NB4 (cell line): ENCODE results near the gene RPTOR.
"Not testable (repeated sequence)": the region's sequence is repeated elsewhere in the genome, so short reads cannot be mapped to it uniquely, and the experiment has no call there.

Experiments used
- DNase-seq: peaks from one replicate; pipeline ENCODE4 v3.0.0; 2010; ENCODE audit warnings: low read depth
- H3K4me3 ChIP-seq: one replicate; pipeline ENCODE4 v1.5.1; 2011; ENCODE audit warnings: mild to moderate bottlenecking, low read depth, low read length, moderate library complexity
- CTCF ChIP-seq: IDR thresholded peaks from one replicate; pipeline ENCODE4 v1.5.1; 2012; ENCODE audit warnings: low read depth, low read length
- MAX ChIP-seq: IDR thresholded peaks from 2 replicates; pipeline ENCODE4 v1.6.1; 2011; ENCODE audit warnings: low read depth, low read length
- MYC ChIP-seq: IDR thresholded peaks from 2 replicates; pipeline ENCODE4 v1.6.1; 2011; ENCODE audit warnings: low read depth, low read length
- POLR2A ChIP-seq: IDR thresholded peaks from 2 replicates; pipeline ENCODE4 v1.6.1; 2011; ENCODE audit warnings: mild to moderate bottlenecking; ENCODE audit not compliant: insufficient read length; ENCODE audit errors: extremely low read depth

RPTOR gene

GRCh38 chr17:80738020-80738808 lies 193.6 kb downstream of the RPTOR start:
- TF ChIP-seq MYC (no peak), MAX (peak; percentile 56)
- H3K4me3 ChIP-seq: peak overlapping the region; percentile 35
- peak; percentile 90 for DNase-seq

- no peak for DNase-seq
- H3K4me3 ChIP-seq: no peak overlapping the region
- no peak for TF ChIP-seq POLR2A
- no peak for TF ChIP-seq MAX
- no peak for TF ChIP-seq CTCF
- no peak for TF ChIP-seq MYC
Measured at GRCh38 chr17:80738987-80739730, 194.5 kb downstream of the RPTOR start.

GRCh38 chr17:80740141-80740540 lies 195.5 kb downstream of the RPTOR start:
- no peak for DNase-seq
- TF ChIP-seq MYC (no peak), MAX (no peak), CTCF (no peak), POLR2A (no peak)
- no peak overlapping the region for H3K4me3 ChIP-seq

GRCh38 chr17:80742091-80742490 lies 197.5 kb downstream of the RPTOR start:
- DNase-seq: no peak

GRCh38 chr17:80742581-80743180 lies 198.0 kb downstream of the RPTOR start:
- no peak for DNase-seq
- no peak overlapping the region for H3K4me3 ChIP-seq
- no peak for TF ChIP-seq CTCF

More at GRCh38 chr17:80742091-80742490, 197.5 kb downstream of the RPTOR start:
- TF ChIP-seq CTCF (no peak), MYC (no peak), POLR2A (no peak), MAX (0 out of 2 replicates have a peak, but pooled peaks have one; percentile 3)
- H3K4me3 ChIP-seq: no peak overlapping the region

GRCh38 chr17:80743181-80743771 lies 198.6 kb downstream of the RPTOR start:
- H3K4me3 ChIP-seq: no peak overlapping the region
- DNase-seq: no peak
- TF ChIP-seq CTCF (no peak), MAX (no peak), MYC (no peak), POLR2A (no peak)

- not testable (repeated sequence) for H3K4me3 ChIP-seq, DNase-seq
Measured at GRCh38 chr17:80743973-80744372, 199.3 kb downstream of the RPTOR start.

GRCh38 chr17:80744725-80745124 lies 200.1 kb downstream of the RPTOR start:
- H3K4me3 ChIP-seq, DNase-seq: not testable (repeated sequence)
